ENCODE results near the gene ZBTB25.

The ZBTB25 gene

DNA sequence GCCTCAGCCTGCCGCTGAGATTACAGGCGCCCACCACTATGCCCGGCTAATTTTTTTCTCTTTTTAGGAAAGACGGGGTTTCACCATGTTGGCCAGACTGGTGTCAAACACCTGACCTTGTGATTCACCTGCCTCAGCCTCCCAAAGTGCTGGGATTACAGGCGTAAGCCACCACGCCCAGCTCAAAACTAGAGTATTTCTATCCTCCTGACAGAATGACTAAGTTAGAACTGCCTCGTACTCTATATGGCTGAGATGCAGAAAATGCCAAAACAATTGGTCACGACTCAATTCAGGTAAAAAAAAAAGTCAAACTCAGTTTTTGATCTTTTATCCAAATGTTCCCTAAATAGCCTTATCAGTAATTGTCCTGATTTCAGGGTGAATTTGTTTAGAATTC is 27.2 kb downstream of the ZBTB25 start:
- DNase-seq (ENCODE audit: low read depth) = no peak

DNA sequence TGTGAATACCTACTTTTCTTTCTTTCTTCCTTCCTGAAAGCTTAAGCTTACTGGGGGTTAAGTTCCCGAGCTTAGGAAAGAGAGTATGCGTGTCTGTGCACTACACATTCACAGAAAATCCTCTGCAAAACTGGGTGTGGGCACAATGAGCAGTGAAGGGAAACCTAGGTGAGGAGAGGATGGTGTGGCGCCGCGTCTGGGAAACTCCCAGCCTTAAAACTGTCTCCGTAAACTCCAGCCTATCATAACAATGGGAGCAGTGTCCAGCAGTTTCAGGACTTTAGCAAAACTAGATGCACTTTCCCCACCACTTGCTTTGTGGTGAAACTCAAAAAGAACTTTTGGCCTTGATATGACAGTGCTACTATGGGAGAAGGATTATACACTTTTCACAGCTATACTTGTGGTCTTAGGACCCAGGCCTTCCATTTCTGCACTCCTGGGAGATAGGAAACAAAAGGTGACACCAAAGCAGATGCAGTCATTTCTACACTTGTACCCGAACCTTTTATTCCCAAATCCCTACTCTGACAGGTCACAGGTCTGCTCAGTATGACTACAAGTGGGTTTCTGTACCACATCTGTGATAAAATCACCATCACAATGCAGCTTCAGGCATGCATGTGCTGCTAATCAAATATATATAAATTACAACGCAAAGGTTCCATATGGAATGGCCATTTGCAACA is 27.9 kb downstream of the ZBTB25 start:
- no peak for DNase-seq (ENCODE audit: low read depth)

DNA sequence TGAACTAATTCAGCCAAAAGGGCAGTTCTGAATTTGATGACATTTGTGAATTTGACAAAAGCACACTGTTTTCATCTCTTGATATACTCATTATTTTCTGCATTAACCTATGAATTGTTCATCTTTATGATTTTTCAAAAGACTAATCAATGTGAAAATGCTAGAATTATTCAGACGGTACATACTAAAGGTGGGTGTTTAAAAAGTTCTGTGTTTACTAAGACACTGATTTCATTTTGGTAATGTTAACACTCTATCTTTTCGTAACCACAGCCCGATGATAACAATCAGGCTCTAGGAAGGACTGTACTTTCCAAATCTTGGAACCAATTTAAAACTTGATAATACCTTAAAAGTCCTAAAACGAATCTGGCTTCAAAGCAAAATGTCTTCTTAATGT is 28.9 kb downstream of the ZBTB25 start:
- DNase-seq (ENCODE audit: low read depth) = no peak

DNA sequence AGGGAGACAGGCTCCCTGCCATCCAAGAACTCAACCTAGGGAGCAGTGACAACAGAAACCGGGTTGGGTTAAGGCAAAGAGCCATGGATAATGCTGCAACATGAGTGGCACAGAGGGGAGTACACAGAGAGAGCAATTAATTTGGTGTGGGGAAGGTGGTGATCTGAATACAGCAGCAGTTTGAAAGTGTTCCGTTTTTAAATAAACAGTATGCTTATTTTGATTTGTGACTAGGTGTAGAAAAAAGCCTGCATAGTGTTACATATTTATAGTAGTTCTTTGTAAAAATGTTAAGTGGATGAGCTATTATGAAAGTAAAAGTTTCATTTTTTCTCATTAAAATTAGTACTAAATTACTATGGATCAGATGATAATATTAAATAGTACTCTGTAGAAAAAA is 29.6 kb downstream of the ZBTB25 start:
- no peak for DNase-seq (ENCODE audit: low read depth)

DNA sequence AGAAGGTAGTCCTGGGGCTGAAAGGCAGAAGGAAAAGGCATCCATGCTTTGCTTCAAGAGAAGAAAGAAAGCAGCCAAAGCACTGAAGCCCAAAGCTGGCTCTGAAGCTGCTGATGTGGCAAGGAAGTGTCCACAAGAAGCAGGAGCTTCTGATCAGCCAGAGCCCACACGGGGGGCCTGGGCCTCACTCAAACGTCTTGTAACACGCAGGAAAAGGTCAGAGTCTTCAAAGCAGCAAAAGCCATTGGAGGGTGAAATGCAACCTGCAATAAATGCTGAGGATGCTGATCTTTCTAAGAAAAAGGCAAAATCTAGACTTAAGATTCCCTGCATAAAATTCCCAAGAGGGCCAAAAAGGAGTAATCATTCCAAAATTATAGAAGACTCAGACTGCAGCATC is 35.2 kb downstream of the ZBTB25 start:
- DNase-seq (ENCODE audit: low read depth) = no peak

DNA sequence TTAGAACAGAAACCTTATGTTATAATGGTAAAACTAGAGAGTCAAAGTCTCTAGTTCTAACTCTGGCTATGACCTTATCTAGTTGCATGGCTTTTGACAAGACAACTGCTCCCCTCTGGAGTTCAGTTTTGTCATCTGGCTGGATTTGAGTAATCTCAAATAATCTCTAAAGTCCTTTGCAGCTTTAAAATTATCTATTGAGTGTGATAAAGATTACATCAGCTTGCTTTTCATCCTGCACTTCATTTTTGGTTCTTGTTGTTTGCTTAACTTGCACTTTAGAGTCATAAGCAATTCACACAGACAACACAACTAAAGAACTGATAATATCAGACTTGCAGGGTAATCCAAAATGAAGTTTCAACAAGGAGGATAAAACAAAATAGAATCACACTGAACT is 36.1 kb downstream of the ZBTB25 start:
- no peak for DNase-seq (ENCODE audit: low read depth)

DNA sequence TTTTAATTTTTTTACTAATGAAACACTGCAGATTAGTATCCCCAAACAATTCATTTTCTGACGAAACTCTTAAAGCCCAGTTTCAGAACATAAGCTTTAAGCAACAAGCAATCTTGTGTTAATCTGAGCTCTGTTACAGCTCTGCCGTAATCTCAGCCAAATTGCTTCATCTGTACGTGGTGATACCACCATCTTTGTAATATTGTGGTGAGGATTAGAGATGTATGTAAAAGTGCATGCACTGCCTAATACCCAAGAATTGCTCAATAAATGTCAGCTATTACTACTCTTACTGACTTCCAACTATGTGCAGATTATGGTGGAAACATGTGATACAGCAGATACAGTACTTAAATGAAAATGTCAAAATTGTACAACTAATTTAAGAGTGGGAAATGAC is 36.5 kb downstream of the ZBTB25 start:
- no peak for DNase-seq (ENCODE audit: low read depth)

DNA sequence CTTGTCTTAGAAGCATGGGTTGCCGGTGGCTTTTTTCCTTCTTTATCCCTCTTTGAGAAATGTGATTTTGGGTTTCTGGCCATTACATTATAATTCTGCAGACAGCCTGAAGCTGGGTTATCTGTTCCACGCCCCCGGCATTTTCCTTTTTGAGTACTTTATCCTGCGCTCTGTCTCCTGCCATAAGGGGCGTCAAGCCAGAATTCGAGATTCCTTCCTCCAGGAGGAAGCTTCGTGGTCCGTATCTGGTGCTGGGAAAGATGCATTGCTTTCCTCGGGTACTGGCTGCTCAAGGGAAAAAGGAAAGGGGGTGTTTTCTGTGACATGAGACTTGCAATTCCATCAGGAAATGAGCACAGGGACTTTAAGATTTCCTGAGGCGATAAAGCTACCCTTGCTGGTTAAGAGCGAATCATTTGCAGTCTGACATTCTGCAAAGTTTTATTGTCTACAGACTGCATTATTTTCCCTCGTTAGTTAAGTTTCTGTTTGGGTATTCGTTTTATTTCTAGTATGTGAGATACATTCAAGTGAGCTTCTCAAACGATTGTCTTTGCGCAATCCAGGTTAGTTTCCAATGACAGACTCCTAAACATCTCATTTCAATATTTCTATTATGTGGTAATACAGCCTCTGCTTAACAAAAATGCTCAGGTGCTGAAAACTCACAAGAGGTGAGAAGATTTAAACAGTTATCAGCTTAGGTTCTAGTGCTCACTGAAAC is 37.6 kb downstream of the ZBTB25 start:
- DNase-seq (ENCODE audit: low read depth) = no peak

DNA sequence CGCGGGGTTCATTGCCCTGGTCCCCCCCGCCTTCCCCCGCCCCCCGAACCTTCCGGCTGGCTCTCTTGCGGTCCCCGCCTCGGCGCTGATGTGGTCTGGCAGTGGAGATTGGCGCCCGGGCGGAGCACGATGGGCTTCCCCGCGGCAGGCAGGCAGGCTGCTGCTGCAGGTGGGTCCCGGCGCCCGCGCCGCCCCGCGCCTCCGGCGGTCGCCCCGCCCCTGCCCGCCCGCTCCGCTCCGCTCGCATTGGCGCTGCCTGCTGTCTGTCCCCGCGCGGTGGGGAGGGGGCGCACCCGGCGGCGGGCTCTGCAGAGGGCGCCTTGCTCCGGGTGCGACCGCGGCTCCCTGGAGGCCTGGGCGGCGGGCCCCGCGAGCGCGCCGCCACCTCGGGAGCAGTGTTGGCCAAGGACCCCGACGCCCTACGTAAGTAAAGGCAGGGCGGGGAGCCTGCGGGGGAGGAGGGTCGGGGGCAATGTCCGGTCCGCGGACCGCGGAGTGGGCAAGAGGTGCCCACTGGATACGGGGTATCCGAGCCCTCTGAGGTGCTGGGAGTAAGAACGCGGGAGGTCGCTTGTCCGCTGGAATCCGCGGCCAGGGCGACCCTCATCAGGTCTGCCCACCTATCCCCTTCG is 38.3 kb downstream of the ZBTB25 start, which contains the start of gene AKAP5:
Gene AKAP5, plus strand, starts transcription at position 309 of the 632 bp plus-strand sequence. CDS start 2,896 bp downstream, outside the sequence.
- no peak for DNase-seq (ENCODE audit: low read depth)

DNA sequence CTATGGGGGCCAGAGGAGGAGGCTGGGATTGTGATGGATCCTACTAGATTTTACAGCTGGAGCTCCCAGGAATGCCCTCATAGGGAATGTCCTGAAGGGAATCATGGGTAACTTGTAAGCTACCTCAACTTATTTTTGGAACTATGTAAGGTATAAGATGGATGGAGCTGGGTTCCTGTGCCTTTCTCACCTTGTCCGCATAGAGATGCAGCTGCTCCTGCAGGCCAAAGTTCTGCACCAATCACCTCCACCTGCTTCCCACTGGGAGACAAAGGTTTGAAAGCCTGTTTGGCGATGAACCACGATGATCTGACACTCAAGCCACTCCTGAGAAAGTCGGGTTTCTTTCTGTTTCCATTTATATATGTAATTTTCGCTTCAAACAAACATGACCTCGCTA is 39.0 kb downstream of the ZBTB25 start:
- no peak for DNase-seq (ENCODE audit: low read depth)

DNA sequence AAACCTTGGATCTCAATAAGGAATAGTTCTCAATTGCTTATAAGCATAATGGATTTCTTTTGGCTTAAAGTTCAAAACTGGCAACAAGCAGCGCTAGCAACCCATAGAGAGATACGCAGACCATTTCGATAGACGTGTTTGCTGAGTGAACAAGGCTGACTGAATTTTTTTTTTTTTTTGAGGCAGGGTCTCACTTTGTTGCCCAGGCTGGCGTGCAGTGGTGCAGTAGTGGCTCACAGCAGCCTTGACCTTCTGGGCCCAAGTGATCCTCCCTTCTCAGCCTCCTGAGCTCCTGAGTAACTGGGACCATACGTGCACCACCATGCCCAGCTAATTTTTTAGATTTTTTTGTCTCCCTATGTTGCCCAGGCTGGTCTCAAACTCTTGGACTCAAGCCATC is 39.8 kb downstream of the ZBTB25 start:
- no peak for DNase-seq (ENCODE audit: low read depth)

DNA sequence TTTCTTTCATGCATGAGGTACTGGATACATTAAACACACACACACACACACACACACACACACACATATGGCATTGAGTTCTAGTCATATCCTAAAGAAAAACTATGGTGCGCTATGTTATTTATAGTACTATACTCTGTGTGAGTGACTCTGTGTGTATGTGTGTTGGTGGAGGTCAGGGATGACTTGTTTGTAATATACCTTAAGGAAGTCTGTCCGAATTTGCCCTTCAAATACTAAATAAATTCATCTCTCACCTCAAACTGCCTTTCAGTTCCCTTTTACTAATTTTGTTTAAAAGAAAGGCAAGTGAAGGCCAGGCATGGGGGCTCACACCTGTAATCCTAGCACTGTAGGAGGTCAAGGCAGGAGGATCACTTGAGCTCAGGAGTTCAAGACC is 40.4 kb downstream of the ZBTB25 start:
- no peak for DNase-seq (ENCODE audit: low read depth)

DNA sequence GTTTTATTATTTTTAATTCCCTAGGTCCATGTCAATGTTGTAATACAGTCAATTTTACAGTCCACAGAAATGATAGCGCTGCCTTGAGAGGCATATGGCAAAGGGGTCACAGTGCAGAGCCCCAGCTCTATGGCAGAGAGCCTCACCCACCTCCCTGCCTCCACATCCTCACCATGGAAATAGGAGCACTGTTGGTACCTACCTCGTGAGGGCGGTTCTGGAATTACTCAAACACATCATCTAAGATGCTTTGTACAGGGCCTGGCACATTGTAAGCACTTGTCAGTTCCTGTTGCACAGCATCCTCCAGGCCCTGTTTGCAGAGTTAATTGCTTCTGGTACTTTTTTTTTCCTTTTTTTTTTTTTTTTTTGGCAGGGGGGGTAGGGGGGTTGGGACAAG is 42.4 kb downstream of the ZBTB25 start:
- no peak for DNase-seq (ENCODE audit: low read depth)

DNA sequence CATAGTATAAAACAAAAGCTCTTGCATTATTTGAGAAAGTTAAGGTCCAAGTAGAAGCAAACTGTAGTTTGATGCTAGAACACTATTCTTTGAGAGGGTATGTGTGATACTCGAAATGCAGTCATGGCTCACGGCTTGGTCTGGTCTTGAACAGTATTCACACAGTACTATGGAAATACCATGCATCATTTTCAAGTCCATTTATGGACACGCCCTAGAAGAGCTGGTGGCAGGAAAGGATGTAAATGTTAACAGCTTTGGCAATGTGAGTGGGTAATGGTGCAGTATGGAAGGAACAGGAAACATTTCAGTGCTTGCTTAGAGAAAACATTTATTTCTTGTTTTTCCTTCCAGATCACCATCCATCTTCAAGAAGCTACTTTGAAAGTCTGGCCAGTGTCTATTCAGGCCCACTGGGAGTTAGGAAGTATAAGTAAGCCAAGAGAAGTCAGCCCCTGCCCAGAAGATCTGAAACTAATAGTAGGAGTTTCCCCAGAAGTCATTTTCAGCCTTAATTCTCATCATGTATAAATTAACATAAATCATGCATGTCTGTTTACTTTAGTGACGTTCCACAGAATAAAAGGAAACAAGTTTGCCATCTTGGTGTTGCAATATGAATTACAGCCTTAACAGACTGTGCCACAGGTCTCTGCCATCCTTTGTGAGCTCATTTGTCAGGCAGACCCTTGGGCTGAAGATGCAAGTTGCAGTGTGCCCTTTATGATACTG is 44.1 kb downstream of the ZBTB25 start:
- DNase-seq (ENCODE audit: low read depth) = no peak

DNA sequence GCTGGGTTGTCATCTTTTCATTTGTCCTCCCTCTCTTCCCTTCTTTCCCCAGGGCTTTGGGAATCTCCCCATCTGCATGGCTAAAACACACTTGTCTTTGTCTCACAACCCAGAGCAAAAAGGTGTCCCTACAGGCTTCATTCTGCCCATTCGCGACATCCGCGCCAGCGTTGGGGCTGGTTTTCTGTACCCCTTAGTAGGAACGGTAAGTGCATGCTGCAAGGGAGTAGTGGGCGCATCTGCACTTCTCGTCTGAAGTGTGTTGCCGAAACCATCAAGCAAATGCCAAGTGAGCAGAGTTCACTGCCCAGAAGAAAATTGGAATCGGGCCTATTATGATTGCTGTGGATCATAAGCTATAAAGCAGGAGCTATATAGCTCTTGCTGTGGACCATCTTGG is 49.0 kb downstream of the ZBTB25 start:
- DNase-seq (ENCODE audit: low read depth) = no peak

DNA sequence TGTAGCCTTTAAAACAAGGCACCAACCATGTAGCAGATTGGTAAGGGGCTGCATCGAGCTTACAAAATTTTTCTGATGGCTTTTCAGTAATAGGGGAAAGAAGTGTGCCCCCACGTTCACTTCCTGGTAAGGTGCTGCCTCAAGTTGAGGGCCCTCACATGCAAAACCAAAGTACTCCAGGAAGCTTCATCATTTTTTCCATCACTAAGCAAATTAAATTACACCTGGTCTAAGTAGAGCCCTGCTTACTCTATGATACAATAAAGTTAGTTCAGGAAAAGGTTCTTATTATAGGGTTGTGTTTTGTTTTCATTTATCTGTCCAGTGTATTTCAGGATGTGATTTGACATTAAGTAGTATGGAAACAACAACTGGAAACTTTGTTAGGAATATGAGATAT is 53.4 kb downstream of the ZBTB25 start:
- DNase-seq (ENCODE audit: low read depth) = no peak

DNA sequence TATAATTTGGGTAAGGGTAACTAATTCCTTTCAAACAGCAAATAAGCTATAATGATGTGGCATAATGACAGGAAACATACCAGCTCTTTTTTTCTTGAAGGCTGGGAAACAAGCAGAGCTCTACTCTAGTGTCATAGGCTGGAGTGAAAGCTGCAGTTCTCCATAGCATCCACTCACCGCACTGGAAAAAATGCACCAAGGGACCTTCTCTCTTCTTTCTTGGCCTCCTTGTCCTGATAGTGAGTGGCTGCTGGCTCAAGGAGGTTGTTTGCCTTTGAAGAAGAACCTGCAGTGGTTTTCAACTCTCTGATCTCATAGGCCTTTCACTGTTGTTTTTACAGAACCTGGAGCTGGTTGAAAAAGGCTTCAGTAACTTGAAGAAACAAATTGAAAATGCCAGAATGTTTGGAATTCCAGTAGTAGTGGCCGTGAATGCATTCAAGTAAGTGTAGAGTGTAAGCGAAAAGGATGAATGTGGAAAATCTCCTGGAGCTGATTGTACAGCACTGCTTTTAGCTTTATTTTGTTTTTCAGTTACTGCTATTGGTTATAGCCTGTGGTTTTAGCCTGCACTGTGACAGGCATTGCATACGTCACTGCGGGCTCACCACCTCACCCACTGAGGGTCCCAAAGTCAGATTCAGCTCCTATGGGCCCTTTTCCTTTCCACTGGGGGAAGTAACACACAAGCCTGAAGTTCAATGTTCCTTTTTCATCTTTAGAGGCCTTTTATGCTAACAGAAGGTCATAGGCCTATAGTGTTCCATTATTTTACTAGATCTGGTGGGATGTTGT is 55.6 kb downstream of the ZBTB25 start:
- no peak for DNase-seq (ENCODE audit: low read depth)

DNA sequence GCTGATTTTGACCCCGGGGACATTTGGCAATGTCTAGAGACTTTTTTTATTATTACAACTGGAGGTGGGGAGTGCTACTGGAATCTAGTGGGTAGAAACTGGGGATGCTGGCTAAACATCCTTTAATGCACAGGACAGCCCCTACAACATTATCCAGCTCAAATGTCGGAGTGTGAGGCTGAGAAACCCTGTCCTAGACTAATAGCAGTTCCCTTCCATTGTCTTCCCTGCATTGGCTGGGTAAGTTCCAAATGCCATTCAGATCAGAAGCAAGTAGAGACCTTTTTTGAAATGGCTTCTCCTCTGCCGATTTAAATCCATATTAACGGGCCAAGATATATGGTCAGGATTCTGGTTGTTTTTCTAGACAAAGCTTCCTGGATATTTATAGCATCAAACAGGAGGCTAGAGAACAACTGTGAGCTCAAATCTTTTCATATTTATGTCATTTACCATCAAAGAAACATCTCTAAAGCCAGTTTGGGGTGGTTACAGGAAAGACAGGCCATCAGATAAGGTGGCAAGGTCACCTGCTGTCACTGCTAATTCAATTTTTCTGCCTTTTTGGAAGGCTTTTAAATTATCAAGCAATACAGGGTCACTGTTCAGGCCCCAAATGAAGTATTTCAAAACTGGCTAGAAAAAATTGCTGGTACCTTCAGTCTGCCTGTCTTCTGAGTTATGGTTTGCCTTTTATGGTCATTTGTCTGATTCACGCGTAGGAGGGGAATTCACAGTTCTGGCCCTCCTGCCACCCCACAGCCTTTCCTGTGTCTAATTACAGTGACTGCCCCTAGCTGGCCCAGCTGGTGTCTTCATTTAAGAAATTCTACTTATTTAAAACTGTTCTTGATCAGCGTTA is 58.4 kb downstream of the ZBTB25 start:
- DNase-seq (ENCODE audit: low read depth) = no peak

DNA sequence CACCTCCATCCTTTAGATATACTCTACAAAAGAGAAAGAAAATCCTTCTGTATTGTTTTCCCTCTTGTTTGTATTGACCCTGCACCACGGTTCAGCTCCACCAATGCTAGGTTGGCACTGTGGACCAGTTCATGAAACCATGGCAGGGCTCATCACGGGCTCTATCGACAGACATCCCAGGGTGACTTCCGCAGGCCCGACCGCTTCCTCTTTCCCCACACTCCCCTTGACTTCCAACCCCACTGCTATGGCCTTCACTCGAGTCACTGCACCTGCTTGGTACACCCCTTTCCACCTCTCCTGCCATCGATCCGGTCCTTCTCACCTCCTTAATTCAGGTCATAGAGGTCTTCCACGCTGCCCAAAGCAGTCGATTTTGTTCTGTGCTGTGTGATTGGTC is 59.5 kb downstream of the ZBTB25 start:
- no peak for DNase-seq (ENCODE audit: low read depth)

DNA sequence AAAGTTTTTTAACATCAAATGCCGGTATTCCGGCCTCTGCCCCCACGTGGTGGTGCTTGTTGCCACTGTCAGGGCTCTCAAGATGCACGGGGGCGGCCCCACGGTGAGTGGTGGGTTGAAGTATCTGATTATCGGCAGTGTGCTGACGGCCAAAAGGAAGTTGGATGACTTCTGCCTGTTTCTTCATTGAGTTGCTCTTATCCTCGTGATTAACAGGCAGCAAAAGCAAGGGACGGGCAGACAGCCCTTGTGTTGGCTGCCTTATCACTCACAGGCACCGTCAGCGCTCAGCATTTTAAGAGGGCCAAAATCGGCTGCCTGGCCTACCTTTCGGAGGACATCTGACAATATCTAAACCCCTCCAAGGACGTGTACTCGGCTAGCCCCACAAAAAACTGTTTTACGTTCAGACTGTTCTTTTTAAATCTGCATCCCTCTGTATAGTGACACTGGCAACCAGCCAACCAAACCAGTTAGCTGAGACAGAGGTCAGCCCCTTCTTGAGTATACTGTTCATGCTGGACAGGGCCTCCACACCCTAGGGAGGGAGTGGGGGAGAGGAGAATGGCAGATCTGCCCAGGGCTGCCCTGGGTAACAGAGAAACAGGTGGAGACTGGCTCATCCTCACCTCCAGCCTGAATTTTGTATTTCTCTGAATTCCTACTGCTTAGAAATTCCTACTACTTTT is 61.2 kb downstream of the ZBTB25 start:
- DNase-seq (ENCODE audit: low read depth) = no peak

Data from HS-27A (cell line).